Stimulated activated CD8-positive, alpha-beta memory T cell treated with anti-CD3 and anti-CD28 coated beads, Interleukin-7, amount 100 ng/mL, for 1 hour (primary cell): ENCODE data around the gene CNTNAP2.

Experiments used
- DNase-seq, 2 donors: peaks; one replicate each; pipeline ENCODE4 v3.0.0-alpha.2; 2020; ENCODE audit warnings: low read depth in 2 of 2

CNTNAP2 gene

DNA sequence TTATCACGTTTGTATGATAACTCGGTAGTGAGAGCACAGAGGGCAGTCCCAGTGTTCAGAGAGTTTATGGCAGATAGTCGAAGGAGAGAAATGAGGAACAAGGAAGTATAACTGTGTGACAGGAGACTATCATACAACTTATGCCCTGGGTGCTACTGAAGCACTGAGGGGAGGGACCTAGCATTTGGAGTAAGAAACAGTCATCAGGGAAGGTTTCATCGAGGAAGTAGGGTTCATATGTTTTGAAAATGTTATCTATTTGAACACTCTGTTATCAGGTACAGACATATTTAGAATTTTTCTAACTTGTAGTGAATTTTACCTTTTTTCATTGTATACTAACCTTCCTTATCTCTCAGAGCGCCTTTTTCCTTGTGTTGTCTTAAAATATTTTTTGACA is 1259.6 kb downstream of the CNTNAP2 start:
- no peak for DNase-seq

GRCh38 chr7:147380926-147381325 is 1264.3 kb downstream of the CNTNAP2 start:
- DNase-seq = no peak

GRCh38 chr7:147394329-147394728 is 1277.7 kb downstream of the CNTNAP2 start:
- DNase-seq = no peak

- DNase-seq = no peak
Measured at GRCh38 chr7:147400221-147400689, 1283.7 kb downstream of the CNTNAP2 start.

GRCh38 chr7:147400925-147401324 is 1284.3 kb downstream of the CNTNAP2 start:
- no peak for DNase-seq

DNA sequence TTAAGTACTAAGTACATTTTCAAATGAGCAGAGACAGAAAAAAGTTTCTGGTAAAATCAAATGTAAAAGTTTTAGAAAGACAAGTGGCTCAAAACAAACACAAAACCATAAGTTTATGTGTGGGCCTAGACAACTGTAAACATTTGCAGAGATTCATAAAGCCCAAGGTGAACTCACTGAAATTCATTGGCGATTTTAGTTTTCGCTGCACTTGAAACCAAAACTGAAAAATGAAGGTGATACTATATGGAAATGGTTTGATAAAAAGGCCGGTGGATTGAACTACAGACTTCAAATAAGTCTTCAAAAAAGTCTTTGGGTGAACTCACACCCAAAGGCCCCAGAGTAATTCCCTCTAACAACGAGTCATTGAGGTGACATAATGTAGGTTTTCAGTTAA is 1289.0 kb downstream of the CNTNAP2 start:
- DNase-seq = no peak

GRCh38 chr7:147406521-147407135 is 1290.0 kb downstream of the CNTNAP2 start:
- no peak for DNase-seq

DNA sequence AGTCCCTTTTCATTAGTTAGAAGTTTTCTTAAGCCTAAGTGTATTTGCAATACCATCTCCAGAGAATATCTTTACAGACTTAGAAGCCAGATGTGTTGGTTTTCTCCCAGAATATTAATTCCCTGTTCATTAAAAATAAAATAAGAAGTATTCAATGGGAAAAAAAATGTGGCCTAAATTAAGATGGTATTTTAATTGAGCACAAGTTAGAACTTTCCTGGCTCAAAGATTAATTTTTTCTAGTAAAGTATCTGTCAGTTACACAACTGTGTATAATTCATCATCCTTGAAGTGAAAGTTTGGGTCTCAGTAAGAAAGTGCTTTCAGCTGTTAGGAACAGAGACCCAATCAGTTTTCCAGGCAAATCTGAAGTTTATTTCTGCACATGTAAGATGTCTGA is 1294.5 kb downstream of the CNTNAP2 start:
- no peak for DNase-seq

- no peak for DNase-seq
Measured at GRCh38 chr7:147412109-147412508, 1295.5 kb downstream of the CNTNAP2 start.

- DNase-seq = no peak
Measured at GRCh38 chr7:147412782-147413556, 1296.4 kb downstream of the CNTNAP2 start.

GRCh38 chr7:147413557-147413870 is 1296.9 kb downstream of the CNTNAP2 start:
- no peak for DNase-seq

GRCh38 chr7:147415991-147416390 is 1299.4 kb downstream of the CNTNAP2 start:
- no peak for DNase-seq

DNA sequence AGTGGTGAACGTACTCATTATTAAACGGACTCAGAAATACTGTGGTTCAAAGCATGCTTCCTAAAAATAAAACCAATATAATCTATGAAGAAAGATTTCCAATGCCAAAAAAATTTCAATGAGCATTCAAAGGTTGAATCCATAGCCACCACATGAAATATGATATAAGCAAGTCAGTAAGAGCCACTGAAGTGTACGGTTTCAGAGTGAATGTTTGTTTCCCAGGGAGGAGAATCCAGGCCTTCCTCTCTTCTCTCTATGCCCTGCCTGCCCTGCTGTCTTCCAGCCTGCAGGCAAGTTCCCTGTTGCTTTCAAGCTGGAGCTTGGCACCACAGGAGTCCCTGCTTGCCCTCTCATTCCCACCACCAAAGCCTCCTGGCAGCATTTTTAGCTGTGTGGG is 1302.4 kb downstream of the CNTNAP2 start:
- no peak for DNase-seq

- no peak for DNase-seq
Measured at GRCh38 chr7:147423875-147424274, 1307.3 kb downstream of the CNTNAP2 start.

DNA sequence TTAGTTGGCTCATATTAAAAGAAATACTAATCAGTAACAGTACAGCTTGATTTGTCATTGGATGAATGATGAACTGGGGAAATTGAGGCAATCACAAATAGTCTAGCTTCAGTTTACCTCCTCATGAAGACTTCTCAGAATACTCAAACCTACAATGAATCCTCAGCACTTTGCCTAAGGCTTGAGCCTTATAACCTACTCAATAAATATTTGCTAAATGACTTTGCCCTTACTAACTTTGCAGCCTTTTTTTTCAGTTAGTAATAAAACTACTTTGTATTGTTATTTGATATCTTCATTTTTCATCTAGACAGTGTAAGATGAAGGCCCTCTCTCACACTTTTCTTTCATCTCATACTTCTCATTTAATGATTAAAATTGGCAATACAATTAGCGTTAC is 1311.5 kb downstream of the CNTNAP2 start:
- no peak for DNase-seq

GRCh38 chr7:147429961-147430360 is 1313.4 kb downstream of the CNTNAP2 start:
- no peak for DNase-seq

GRCh38 chr7:147432079-147432478 is 1315.5 kb downstream of the CNTNAP2 start:
- DNase-seq = no peak

DNA sequence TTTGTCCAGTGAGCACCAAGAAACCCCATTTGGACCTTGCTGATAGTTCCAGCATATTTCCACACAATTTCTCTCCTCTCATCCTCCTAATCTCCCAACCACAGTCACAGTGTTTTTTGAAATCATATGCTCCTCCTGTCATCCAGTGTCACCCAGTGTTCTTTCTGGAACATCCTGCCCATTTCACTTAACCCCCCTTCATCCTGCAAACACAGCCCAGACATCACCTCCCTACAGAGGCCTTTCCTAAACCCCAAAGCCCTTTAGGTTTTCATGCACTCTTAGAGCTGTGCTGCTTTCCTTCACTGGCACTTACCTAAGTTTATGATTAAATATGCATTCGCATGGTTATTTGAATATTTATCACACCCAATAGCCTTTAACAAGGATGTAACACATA is 1316.0 kb downstream of the CNTNAP2 start:
- no peak for DNase-seq

GRCh38 chr7:147436718-147437117 is 1320.1 kb downstream of the CNTNAP2 start:
- no peak for DNase-seq

GRCh38 chr7:147438216-147438615 is 1321.6 kb downstream of the CNTNAP2 start:
- DNase-seq = no peak

- no peak for DNase-seq
Measured at GRCh38 chr7:147443942-147444341, 1327.3 kb downstream of the CNTNAP2 start.

DNA sequence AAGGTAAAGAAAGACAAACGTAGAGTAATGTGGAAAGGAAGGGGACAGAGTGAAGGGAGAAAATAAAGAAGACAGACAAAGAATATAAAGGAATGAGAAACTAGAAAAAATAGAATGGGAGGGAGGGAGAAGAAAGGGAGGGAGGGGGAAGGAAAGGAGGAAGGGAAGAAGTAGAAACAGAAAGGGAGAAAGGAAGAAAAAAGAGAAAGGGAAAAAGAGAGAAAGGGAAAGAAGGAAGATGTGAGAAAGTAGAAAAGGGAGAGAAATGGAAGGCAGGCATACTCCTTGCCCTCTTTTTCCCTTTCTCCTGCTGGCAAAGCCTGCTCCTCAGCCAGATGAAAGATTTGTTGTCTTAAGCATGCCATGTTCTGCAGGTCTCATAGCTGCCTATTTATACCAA is 1336.2 kb downstream of the CNTNAP2 start:
- no peak for DNase-seq

DNA sequence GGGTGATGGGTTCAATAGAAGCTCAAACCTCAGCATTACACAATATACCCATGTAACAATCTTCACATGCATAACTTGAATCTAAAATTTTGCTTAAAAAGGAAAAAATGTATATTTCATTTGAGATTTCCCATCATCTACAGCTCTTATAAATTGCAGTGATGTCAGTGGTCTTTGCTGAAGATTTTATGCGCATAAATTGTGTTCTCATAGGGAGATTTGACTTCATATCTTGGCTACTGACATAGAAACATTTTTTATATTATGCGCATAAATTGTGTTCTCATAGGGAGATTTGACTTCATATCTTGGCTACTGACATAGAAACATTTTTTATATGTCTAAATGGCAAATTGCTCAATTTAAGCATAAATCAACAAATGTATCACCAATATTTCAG is 1348.6 kb downstream of the CNTNAP2 start:
- no peak for DNase-seq

- DNase-seq = no peak
Measured at GRCh38 chr7:147472556-147472955, 1356.0 kb downstream of the CNTNAP2 start.
